ENCODE results near the gene FOSL2.

DNA sequence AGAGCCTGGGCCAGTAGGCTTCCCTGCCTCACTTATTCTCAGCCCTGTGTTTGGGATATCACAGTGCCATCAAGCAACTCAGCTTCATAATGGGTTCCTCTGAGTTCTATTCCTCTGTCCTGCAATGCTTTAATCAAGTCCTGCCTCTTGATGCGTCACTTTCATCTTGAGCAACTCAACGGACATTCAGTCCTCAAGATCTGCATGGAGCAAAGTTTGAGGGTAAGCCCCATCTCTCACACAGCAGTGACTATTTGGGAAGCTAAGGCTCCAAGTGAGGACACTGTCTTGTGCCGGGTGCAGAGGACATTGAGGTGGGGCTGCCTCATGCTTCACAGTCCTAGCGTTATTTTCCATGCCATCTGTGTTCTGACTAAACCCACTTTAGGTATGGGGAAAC is 52.3 kb downstream of the FOSL2 start:
- TF ChIP-seq, protein P1, sequence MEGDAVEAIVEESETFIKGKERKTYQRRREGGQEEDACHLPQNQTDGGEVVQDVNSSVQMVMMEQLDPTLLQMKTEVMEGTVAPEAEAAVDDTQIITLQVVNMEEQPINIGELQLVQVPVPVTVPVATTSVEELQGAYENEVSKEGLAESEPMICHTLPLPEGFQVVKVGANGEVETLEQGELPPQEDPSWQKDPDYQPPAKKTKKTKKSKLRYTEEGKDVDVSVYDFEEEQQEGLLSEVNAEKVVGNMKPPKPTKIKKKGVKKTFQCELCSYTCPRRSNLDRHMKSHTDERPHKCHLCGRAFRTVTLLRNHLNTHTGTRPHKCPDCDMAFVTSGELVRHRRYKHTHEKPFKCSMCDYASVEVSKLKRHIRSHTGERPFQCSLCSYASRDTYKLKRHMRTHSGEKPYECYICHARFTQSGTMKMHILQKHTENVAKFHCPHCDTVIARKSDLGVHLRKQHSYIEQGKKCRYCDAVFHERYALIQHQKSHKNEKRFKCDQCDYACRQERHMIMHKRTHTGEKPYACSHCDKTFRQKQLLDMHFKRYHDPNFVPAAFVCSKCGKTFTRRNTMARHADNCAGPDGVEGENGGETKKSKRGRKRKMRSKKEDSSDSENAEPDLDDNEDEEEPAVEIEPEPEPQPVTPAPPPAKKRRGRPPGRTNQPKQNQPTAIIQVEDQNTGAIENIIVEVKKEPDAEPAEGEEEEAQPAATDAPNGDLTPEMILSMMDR (IDR thresholded peaks at IDR 0.05), result no peak
- TF ChIP-seq SP1 (CRISPR knock-in tag; conservative IDR thresholded peaks at IDR 0.05), result no peak
- TF ChIP-seq ZNF396 (CRISPR knock-in tag; IDR thresholded peaks at IDR 0.05; ENCODE audit: borderline replicate concordance), result no peak
- no peak for TF ChIP-seq TCF7 (CRISPR knock-in tag; IDR thresholded peaks at IDR 0.05; ENCODE audit: low read depth)
- TF ChIP-seq, protein P2, sequence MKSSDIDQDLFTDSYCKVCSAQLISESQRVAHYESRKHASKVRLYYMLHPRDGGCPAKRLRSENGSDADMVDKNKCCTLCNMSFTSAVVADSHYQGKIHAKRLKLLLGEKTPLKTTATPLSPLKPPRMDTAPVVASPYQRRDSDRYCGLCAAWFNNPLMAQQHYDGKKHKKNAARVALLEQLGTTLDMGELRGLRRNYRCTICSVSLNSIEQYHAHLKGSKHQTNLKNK (CRISPR knock-in tag; IDR thresholded peaks at IDR 0.05), result no peak
- no peak for TF ChIP-seq ZNF232 (CRISPR knock-in tag; IDR thresholded peaks at IDR 0.05)
- no peak for TF ChIP-seq ESRRA (CRISPR knock-in tag; IDR thresholded peaks at IDR 0.05; ENCODE audit: borderline replicate concordance)
- TF ChIP-seq, protein P3, sequence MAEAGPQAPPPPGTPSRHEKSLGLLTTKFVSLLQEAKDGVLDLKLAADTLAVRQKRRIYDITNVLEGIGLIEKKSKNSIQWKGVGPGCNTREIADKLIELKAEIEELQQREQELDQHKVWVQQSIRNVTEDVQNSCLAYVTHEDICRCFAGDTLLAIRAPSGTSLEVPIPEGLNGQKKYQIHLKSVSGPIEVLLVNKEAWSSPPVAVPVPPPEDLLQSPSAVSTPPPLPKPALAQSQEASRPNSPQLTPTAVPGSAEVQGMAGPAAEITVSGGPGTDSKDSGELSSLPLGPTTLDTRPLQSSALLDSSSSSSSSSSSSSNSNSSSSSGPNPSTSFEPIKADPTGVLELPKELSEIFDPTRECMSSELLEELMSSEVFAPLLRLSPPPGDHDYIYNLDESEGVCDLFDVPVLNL (CRISPR knock-in tag; IDR thresholded peaks at IDR 0.05; ENCODE audit: borderline replicate concordance, low read depth), result no peak
